Measurements from ENCODE around the gene RNLS. TPM values are rescaled to one million over a fixed set of nuclear protein-coding genes. Genes with fewer than 3 reads are reported as not detected.
"Not testable (repeated sequence)": the region's sequence is repeated elsewhere in the genome, so short reads cannot be mapped to it uniquely, and the experiment has no call there.

Gene RNLS
- total RNA-seq, 1 experiment from 2014 or later: not detected

DNA sequence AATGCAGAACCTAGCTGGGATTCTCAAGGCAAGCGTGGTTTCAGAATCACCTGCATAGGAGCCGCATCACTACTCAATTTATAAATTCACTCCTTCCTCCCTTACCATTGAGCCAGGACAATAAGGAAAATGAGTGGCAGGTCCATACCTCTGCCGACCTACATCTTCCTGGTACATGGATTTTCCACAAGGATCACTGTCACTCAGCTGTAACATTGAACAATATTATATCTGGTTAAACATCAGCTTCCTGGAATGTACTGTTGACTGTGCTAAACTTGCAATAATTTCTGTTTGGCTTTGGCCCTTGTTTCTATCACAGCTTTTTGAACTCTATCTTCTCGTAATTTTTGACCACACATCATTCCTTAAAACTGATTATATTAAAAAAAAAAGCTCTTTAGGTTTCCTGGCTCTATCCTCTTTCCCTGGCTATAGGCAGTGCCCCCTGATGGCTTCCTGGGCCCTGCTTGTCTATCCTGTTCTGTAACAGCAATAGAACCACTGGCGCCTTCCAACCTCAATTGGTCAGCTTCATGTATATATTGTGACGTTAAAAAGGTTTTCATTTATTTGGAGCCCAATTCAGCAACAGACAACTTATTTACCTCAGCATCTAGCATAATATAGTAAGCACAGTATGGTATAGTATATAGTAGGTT, 59.2 kb downstream of the RNLS start:
- no peak for DNase-seq (ENCODE audit: low read depth)

- DNase-seq (ENCODE audit: low read depth): peak; percentile 73
Observed at GRCh38 chr10:88522715-88523114, 60.4 kb downstream of the RNLS start.

DNA sequence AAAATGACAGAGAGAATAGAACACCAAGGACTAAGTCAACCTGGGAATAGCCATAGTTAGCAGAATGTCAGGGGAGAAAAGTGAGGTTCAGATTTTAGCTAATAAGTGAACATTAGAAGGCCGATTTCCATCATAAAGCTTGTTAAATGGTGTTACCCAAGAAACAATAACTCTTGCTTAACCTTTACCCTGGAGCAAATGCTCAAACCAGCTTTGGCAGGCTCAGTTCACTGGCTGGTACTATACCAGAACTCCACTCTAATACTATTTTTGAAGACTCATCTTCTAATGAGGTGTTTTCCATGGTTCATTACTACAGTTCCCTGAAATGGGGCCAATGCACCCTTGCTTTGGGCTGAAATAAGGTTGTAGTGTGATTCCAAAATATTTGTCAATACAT, 61.3 kb downstream of the RNLS start:
- DNase-seq (ENCODE audit: low read depth): no peak

- no peak for DNase-seq (ENCODE audit: low read depth)
Observed at GRCh38 chr10:88515235-88515634, 67.9 kb downstream of the RNLS start.

GRCh38 chr10:88512599-88512998, 70.5 kb downstream of the RNLS start:
- no peak for DNase-seq (ENCODE audit: low read depth)

GRCh38 chr10:88508796-88509195, 74.3 kb downstream of the RNLS start:
- DNase-seq (ENCODE audit: low read depth): no peak

GRCh38 chr10:88507826-88508453, 75.2 kb downstream of the RNLS start:
- no peak for DNase-seq (ENCODE audit: low read depth)

DNA sequence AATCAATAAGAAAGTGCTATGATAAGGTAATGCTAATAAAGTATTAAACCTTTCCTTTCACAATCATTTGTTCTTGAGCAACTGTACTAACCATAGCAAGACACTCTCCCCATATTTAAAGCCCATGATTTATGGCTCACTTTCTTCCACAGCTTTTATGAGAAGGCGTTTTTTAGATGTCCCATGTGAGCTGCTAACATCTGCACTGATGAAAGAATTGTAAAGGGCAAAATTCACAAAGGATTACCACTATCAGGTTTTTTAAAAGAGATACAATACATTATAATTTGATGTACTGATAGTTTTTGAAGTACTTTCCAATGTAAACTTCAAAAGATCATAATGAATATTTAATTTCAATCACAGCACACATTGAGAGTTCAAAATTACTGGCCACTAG, 75.7 kb downstream of the RNLS start:
- DNase-seq (ENCODE audit: low read depth): no peak

DNA sequence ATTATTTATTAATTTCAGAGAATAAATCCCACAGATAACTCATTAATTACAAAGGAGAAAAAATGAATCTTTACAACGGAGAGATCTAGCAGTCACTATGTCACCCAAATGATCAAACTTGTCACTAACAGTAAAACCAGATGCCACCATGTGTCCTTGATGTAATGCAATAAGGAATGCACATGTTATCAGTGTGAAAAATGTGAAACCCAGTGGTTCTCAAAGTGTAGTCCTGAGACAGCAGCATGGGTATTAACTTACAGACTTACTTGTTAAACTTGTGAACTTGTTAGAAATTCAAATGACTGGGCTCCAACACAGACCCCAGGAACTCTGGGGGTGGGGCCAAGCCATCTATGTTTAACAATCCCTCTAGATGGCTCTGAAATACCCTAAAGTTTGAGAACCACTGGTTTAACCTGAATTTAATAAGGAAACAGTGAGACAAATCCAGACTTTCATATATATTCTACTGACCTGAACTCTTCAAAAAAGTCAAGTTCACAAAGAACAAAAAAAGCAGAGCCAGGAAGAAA, 77.4 kb downstream of the RNLS start:
- no peak for DNase-seq (ENCODE audit: low read depth)

- no peak for DNase-seq (ENCODE audit: low read depth)
Observed at GRCh38 chr10:88505265-88505664, 77.9 kb downstream of the RNLS start.

DNA sequence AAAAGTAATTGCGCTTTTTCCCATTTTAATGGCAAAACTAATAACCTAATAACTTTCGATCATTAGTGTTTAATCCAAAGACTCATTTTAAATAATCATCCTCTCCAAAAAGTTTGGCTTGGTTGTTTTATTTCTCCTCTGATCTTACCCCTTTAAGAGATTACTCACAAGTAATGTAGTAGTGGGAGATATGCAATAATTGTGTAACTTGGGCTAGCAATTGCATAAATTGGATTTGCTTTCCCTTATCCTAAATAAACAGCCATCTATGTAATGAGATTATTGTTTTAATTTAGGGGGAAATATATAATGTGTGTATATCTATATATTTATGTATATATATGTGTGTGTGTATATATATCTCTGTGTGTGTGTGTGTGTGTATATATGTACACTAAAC, 82.5 kb downstream of the RNLS start:
- DNase-seq (ENCODE audit: low read depth): no peak

GRCh38 chr10:88499569-88500470, 83.3 kb downstream of the RNLS start:
- peak; percentile 78 for DNase-seq (ENCODE audit: low read depth)

DNA sequence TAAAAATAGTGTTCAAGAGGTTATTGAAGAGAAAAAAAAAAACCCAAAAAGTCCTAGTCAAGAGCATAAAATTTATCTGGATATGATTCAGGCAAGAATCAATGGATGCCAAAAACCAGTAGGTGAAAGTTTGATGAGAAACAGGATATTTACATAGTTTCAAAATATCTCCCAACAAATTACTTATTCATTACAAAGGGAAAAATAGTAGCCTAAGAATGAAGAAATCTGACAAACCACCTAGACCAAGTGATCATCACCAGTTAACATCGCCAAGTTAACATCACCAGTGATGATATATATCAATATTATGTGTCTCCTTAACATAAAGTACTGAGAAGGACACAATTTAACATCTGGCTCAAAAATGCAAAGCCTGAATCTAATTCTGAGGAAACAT, 85.2 kb downstream of the RNLS start:
- DNase-seq (ENCODE audit: low read depth): no peak

DNA sequence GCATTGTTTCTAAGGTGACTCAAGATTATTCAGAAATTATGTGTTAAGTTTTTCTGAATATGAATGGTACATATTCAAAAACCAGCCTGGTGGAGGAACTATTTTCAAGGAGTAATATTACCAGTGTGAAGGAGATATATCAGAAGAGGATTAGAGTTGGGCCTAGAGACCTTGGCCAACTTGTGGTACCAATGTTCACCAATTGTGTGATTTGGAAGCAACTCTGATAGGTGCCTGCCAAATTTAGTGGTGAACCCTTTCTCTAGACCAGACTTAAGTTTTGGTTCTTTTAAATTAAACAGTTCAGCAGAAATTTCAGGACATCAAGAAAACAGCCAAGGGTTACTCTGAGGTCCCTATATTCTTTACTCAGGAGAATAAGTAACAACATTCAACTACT, 88.6 kb downstream of the RNLS start:
- DNase-seq (ENCODE audit: low read depth): no peak

DNA sequence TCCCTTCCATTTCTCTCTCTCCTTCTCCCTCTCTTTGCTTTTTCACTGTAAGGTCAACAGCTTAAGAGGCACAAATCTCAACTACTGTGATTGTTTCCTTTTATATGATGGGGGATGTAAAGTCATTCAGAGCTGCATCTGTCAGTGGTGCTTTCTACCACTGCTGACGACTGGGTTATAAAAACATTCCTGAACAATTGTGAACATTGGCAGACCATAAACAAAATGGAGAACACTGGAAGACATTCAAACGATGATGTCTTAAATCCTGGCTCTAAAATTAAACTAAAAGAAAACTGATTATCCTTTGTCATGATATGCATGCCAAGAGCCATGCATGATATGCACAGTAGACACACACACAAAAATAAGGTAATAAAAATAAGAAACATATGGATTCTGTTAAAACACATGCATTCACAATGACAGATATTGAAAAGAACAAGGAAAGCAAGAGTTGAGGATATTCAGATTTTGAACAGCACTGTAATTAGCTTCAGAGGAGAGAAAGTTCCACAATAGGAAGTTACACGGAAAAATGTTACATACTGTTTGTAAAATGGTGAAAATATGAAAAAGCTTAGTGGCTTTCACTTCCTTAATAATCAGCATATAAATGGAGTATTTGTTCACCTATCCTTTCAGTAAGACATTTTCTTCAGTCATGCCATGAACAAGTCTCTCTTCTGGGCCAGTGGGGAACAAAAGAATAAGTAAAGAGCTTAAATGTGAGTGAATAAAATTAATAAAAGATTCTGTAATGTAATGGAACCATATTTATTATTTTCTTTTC, 89.2 kb downstream of the RNLS start:
- peak; percentile 70 for DNase-seq (ENCODE audit: low read depth)

DNA sequence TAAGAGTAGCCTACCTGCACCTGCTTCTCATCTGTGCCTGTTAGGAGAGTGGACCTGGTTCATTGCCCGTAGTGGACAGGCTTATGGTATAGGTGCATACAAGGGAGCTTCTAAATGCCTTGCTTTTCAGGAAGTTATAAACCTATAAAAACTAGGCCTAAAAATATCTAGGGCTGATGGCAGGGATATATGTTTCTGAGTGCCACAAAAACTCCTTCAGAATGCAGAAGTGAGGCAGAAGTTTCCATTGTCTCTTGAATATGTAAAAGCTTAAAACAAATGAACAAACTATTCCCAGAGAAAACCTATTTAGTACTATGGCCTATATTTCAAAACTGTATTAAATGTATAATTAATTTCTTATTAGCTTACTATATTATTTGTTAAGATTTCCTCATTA, 91.8 kb downstream of the RNLS start:
- no peak for DNase-seq (ENCODE audit: low read depth)

DNA sequence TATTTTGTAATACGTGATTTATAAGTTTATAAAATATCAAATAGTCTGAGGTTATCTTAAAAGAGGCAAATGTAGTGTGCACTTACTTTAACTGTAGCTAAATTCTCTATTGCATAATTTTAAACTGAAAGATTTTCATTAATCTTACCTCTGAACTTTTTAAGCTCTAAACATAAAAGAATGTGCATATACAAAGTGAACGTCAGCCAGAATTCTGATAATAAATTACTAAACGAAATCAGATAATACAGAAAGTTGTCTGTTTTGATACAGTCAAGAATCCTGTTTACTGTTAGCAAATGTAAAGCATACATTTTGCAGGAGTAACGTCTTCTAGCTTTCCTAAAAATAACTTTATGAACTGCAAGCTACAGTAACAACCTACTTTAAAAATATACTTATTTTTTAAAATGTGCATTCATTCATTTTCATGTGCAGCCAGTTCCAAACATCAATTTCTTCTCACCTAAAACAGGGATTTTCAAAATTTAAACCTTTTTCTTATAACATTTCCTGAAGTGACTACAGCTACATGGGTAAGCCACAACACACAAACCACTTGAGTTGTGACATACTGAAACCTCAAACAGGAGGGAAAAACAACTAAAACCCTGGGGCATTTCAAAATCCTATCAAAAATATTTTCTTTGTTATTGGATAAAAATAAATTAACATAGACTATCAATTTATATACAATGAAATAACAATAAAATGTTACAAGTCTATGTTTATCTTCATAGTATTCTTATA, 92.7 kb downstream of the RNLS start:
- peak; percentile 26 for DNase-seq (ENCODE audit: low read depth)

DNA sequence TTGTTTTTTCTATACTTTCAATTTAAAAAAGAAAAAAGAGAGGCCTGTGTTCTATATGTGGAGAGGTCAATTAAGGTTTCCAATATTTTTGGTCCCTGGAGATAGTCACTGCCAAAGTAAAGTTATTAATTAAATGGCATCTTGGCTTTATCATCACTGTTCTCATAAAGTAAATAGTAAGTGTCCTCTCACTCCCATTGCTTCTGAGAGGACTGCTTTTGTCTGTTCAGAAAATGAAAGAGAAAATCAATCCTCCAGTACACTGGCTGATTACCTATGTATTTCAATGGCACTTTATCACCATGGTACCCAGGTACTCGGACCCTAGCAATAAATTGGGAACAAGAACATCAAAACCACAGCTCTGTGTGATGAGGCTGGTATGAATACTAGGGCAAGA, 94.0 kb downstream of the RNLS start:
- no peak for DNase-seq (ENCODE audit: low read depth)

DNA sequence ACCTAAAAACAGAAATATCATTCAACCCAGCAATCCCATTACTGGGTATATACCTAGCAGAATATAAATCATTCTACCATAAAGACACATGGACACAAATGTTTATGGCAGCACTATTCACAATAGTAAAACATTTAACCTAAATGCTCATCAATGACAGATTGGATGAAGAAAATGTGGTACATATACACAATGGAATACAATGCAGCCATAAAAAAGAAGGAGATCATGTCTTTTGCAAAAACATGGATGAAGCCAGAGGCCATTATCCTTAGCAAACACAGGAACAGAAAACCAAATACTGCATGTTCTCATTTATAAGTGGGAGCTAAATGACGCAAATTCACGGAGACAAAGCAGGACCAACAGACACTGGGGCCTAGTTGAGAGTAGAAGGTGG, 96.3 kb downstream of the RNLS start:
- DNase-seq (ENCODE audit: low read depth): not testable (repeated sequence)

GRCh38 chr10:88482220-88482619, 100.9 kb downstream of the RNLS start:
- no peak for DNase-seq (ENCODE audit: low read depth)

DNA sequence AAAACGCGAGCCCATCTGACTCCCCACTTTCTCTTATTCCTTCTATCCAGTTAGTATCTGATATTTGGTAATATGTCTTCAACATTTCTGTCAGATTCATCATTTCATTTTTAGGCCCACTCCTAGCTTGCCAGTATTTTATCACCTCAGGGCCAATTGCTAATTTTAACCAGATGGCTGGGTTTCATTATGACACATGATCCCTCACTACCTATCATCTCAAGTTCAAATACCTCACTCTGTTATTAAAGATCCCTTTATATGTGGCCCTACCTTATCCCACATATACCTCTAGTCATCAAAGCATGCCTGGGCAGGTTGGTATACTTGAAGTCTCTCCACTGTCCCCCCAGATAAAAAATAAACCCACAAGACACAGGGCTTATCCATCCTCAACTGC, 104.9 kb downstream of the RNLS start:
- DNase-seq (ENCODE audit: low read depth): no peak
